A549 (cell line): Measurements from ENCODE around the gene ADAMTS4. TPM values are rescaled to one million over a fixed set of nuclear protein-coding genes. Genes with fewer than 3 reads are reported as not detected.

Experiments
- ATAC-seq, 2 experiments: fragments of 200-7000 bp in 1 of 2; fragments of >200 bp in 1 of 2; cut with Nextera tagmentation in 1 of 2; cut with Tn5 transposase in 1 of 2; 3 replicates each; pipeline versions ENCODE4 v1.8.0 to v1.9.1; 2018 to 2020; ENCODE audit warnings: mild to moderate bottlenecking in 1 of 2, moderate library complexity in 1 of 2
- CTCF ChIA-PET: fragments of 300-600 bp; sonication (Branson Sonifier 250); formaldehyde crosslinking; extraction: SDS; loops from one replicate; lab custom pipeline; 2021; ENCODE audit warnings: antibody characterized with exemption, inconsistent platforms; lab: Yijun Ruan, JAX
- POLR2A ChIA-PET: fragments of 350-600 bp; formaldehyde crosslinking; extraction: SDS; loops from one replicate; lab custom pipeline; 2021; ENCODE audit warnings: antibody characterized with exemption, inconsistent platforms; lab: Yijun Ruan, JAX
- DNase-seq, 2 experiments: peaks; one replicate each; pipeline versions ENCODE4 v3.0.0 to v3.0.0-alpha.2; 2011 to 2016; ENCODE audit warnings: low read depth in 1 of 2, low spot score in 1 of 2
- FAIRE-seq: peaks from 2 replicates; lab custom pipeline; 2011; peaks lifted over from hg19 to GRCh38; lab: Jason Lieb, UNC
- H3K27ac ChIP-seq, 2 experiments: fragments of >200 bp; sonication (Bioruptor Twin); formaldehyde crosslinking; 3 replicates each; pipeline ENCODE4 v1.5.1; 2016 to 2017
- H3K4me1 ChIP-seq: fragments of >200 bp; sonication (Bioruptor Twin); formaldehyde crosslinking; 3 replicates; pipeline ENCODE4 v1.6.1; 2016
- H3K4me2 ChIP-seq: fragments of >200 bp; sonication (Bioruptor Twin); formaldehyde crosslinking; 3 replicates; pipeline ENCODE4 v1.6.1; 2016
- H3K4me3 ChIP-seq: fragments of >200 bp; sonication (Bioruptor Twin); formaldehyde crosslinking; 3 replicates; pipeline ENCODE4 v1.5.1; 2016
- H3K9me3 ChIP-seq: fragments of >200 bp; sonication (Bioruptor Twin); formaldehyde crosslinking; 3 replicates; pipeline ENCODE4 v1.6.1; 2016
- EP300 ChIP-seq, 2 experiments: fragments of >200 bp; sonication (Bioruptor Twin); formaldehyde crosslinking; IDR thresholded peaks; 2 replicates in 1 of 2; 3 replicates in 1 of 2; pipeline ENCODE4 v1.6.1; 2016 to 2017
- KDM1A ChIP-seq: fragments of 200-600 bp; sonication (generic); IDR thresholded peaks from 2 replicates; pipeline ENCODE4 v1.6.1; 2016; ENCODE audit warnings: low read depth, mild to moderate bottlenecking
- WGBS: methylation state at CpG from one replicate; pipeline ENCODE4 v1.1.6; 2017; ENCODE audit errors: missing lambda C conversion rate; 5-methylcytosine and 5-hydroxymethylcytosine counted together
- polyA plus RNA-seq, 4 experiments: library from polyadenylated mRNA; depleted of rRNA in 3 of 4; stranded (reverse); fragments of >200 nt; fragmentation: RNase III in 1 of 4; extraction: RNeasy Plus Mini Kit Qiagen cat#74134 plus additional on column Dnase treatment in 1 of 4; gene quantifications; 2 replicates in 3 of 4; 3 replicates in 1 of 4; pipeline ENCODE4 v1.2.3, GENCODE V29; 2011 to 2017
- small RNA-seq, 6 experiments: library from RNA; depleted of rRNA; stranded (forward); fragments of <200 nt; gene quantifications; one replicate each; pipeline ENCODE3, GENCODE V24; 2012

Gene ADAMTS4
- polyA plus RNA-seq, 2 of the 4 experiments (the other 2 are of a cell fraction): not detected

DNA sequence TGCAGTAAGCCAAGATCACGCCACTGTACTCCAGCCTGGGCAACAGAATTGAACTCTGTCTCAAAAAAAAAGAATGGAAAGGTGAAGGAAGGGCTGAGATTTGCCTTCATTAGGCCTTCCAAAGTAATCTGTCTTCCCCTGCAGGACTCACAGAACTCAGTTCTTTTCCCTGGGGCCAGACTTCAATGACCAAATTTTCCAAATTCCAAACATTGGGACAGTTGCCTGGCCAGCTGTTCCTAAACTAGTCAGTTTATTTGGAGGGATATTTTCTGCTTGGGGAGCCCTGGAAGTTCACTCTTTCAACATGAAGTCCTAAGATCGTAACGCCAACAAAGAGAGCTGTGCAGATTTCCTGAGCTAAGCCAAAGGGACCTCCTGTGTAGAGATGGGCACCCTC is 61.0 kb downstream of the ADAMTS4 start:
- Histone ChIP-seq H3K4me2 (no peak overlapping the region), H3K4me3 (no peak overlapping the region), H3K4me1 (peaks cover 9% of the 10 kb centered on the region), H3K9me3 (no peaks in the 10 kb centered on the region), H3K27ac (no peak overlapping the region)
- 98% methylated on average over 3 of the region's 3 CpGs for WGBS
- ATAC-seq (no peak), FAIRE-seq (no peak)
- CTCF ChIA-PET: interaction anchor here (0.5 to 3.4 kb wide), 11 partner anchors 9 to 462 kb away, joined by 3 to 16 read pairs (median 5); partner anchors contain the start of gene KLHDC9
- no peak for TF ChIP-seq KDM1A
- TF ChIP-seq EP300 (IDR thresholded peaks at IDR 0.05): no peak
- TF ChIP-seq, all 56 proteins: peak for 0
- DNase-seq: no peak
- POLR2A ChIA-PET: no interaction called here

Small RNAs within 50 kb of the gene (small RNA-seq; reads per million reads assigned to genes)
- gene RF01225: 0 reads per million in 6 experiments

Other genes starting within 250 kb of the ADAMTS4 start
- gene ITLN2, start 244.2 kb downstream of the ADAMTS4 start, polyA plus RNA-seq (2011; rRNA removed): 0.13 and 0.30 TPM in 2 replicates
- gene ITLN2, start 244.2 kb downstream of the ADAMTS4 start, polyA plus RNA-seq (2017; fragmentation: RNase III; extraction: RNeasy Plus Mini Kit Qiagen cat#74134 plus additional on column Dnase treatment): 0.22 TPM in 1 of 3 replicates, not detected in the others
- 62.0 and 71.0 TPM in 2 replicates for gene F11R, start 177.9 kb downstream of the ADAMTS4 start, polyA plus RNA-seq (2011; rRNA removed)
- gene F11R, start 177.9 kb downstream of the ADAMTS4 start, polyA plus RNA-seq (2017; fragmentation: RNase III; extraction: RNeasy Plus Mini Kit Qiagen cat#74134 plus additional on column Dnase treatment): 28.3 to 30.3 TPM (median 29.7 TPM) in 3 replicates
- gene TSTD1, start 160.1 kb downstream of the ADAMTS4 start, polyA plus RNA-seq (2011; rRNA removed): not detected in 2 replicates
- 0.17 to 0.21 TPM (median 0.20 TPM) in 3 replicates for gene TSTD1, start 160.1 kb downstream of the ADAMTS4 start, polyA plus RNA-seq (2017; fragmentation: RNase III; extraction: RNeasy Plus Mini Kit Qiagen cat#74134 plus additional on column Dnase treatment)
- gene USF1, start 153.1 kb downstream of the ADAMTS4 start, polyA plus RNA-seq (2011; rRNA removed): 35.5 and 43.5 TPM in 2 replicates
- 49.2 to 60.5 TPM (median 57.4 TPM) in 3 replicates for gene USF1, start 153.1 kb downstream of the ADAMTS4 start, polyA plus RNA-seq (2017; fragmentation: RNase III; extraction: RNeasy Plus Mini Kit Qiagen cat#74134 plus additional on column Dnase treatment)
- 0.06 and 0.08 TPM in 2 replicates for gene ARHGAP30, start 129.2 kb downstream of the ADAMTS4 start, polyA plus RNA-seq (2011; rRNA removed)
- 0.09 to 0.13 TPM (median 0.13 TPM) in 3 replicates for gene ARHGAP30, start 129.2 kb downstream of the ADAMTS4 start, polyA plus RNA-seq (2017; fragmentation: RNase III; extraction: RNeasy Plus Mini Kit Qiagen cat#74134 plus additional on column Dnase treatment)
- 3.1 and 4.3 TPM in 2 replicates for gene NECTIN4, start 109.5 kb downstream of the ADAMTS4 start, polyA plus RNA-seq (2011; rRNA removed)
- 1.3 to 1.8 TPM (median 1.5 TPM) in 3 replicates for gene NECTIN4, start 109.5 kb downstream of the ADAMTS4 start, polyA plus RNA-seq (2017; fragmentation: RNase III; extraction: RNeasy Plus Mini Kit Qiagen cat#74134 plus additional on column Dnase treatment)
- gene KLHDC9, start 100.7 kb downstream of the ADAMTS4 start, polyA plus RNA-seq (2011; rRNA removed): 3.6 and 4.6 TPM in 2 replicates
- gene KLHDC9, start 100.7 kb downstream of the ADAMTS4 start, polyA plus RNA-seq (2017; fragmentation: RNase III; extraction: RNeasy Plus Mini Kit Qiagen cat#74134 plus additional on column Dnase treatment): 0.93 to 2.0 TPM (median 1.2 TPM) in 3 replicates
- 106 and 187 TPM in 2 replicates for gene PFDN2, start 81.0 kb downstream of the ADAMTS4 start, polyA plus RNA-seq (2011; rRNA removed)
- gene PFDN2, start 81.0 kb downstream of the ADAMTS4 start, polyA plus RNA-seq (2017; fragmentation: RNase III; extraction: RNeasy Plus Mini Kit Qiagen cat#74134 plus additional on column Dnase treatment): 179 to 203 TPM (median 187 TPM) in 3 replicates
- 29.9 and 38.6 TPM in 2 replicates for gene NIT1, start 80.9 kb downstream of the ADAMTS4 start, polyA plus RNA-seq (2011; rRNA removed)
- gene NIT1, start 80.9 kb downstream of the ADAMTS4 start, polyA plus RNA-seq (2017; fragmentation: RNase III; extraction: RNeasy Plus Mini Kit Qiagen cat#74134 plus additional on column Dnase treatment): 44.5 to 49.4 TPM (median 45.8 TPM) in 3 replicates
- 35.9 and 38.4 TPM in 2 replicates for gene DEDD, start 66.4 kb downstream of the ADAMTS4 start, polyA plus RNA-seq (2011; rRNA removed)
- gene DEDD, start 66.4 kb downstream of the ADAMTS4 start, polyA plus RNA-seq (2017; fragmentation: RNase III; extraction: RNeasy Plus Mini Kit Qiagen cat#74134 plus additional on column Dnase treatment): 20.5 to 25.9 TPM (median 25.3 TPM) in 3 replicates
- gene UFC1, start 45.1 kb downstream of the ADAMTS4 start, polyA plus RNA-seq (2011; rRNA removed): 110 and 115 TPM in 2 replicates
- gene UFC1, start 45.1 kb downstream of the ADAMTS4 start, polyA plus RNA-seq (2017; fragmentation: RNase III; extraction: RNeasy Plus Mini Kit Qiagen cat#74134 plus additional on column Dnase treatment): 149 to 153 TPM (median 150 TPM) in 3 replicates
- 22.6 and 26.3 TPM in 2 replicates for gene USP21, start 39.6 kb downstream of the ADAMTS4 start, polyA plus RNA-seq (2011; rRNA removed)
- 21.8 to 23.8 TPM (median 23.6 TPM) in 3 replicates for gene USP21, start 39.6 kb downstream of the ADAMTS4 start, polyA plus RNA-seq (2017; fragmentation: RNase III; extraction: RNeasy Plus Mini Kit Qiagen cat#74134 plus additional on column Dnase treatment)
- gene PPOX, start 32.6 kb downstream of the ADAMTS4 start, polyA plus RNA-seq (2011; rRNA removed): 13.8 and 16.4 TPM in 2 replicates
- gene PPOX, start 32.6 kb downstream of the ADAMTS4 start, polyA plus RNA-seq (2017; fragmentation: RNase III; extraction: RNeasy Plus Mini Kit Qiagen cat#74134 plus additional on column Dnase treatment): 13.5 to 16.1 TPM (median 14.1 TPM) in 3 replicates
- gene B4GALT3, start 21.5 kb downstream of the ADAMTS4 start, polyA plus RNA-seq (2011; rRNA removed): 25.3 and 31.4 TPM in 2 replicates
- gene B4GALT3, start 21.5 kb downstream of the ADAMTS4 start, polyA plus RNA-seq (2017; fragmentation: RNase III; extraction: RNeasy Plus Mini Kit Qiagen cat#74134 plus additional on column Dnase treatment): 23.3 to 26.7 TPM (median 25.5 TPM) in 3 replicates
- 125 and 144 TPM in 2 replicates for gene NDUFS2, start 3.3 kb upstream of the ADAMTS4 start, polyA plus RNA-seq (2011; rRNA removed)
- 142 to 145 TPM (median 142 TPM) in 3 replicates for gene NDUFS2, start 3.3 kb upstream of the ADAMTS4 start, polyA plus RNA-seq (2017; fragmentation: RNase III; extraction: RNeasy Plus Mini Kit Qiagen cat#74134 plus additional on column Dnase treatment)
- gene FCER1G, start 16.2 kb upstream of the ADAMTS4 start, polyA plus RNA-seq (2011; rRNA removed): 0.40 and 0.83 TPM in 2 replicates
- 0.25 TPM in 1 of 3 replicates, not detected in the others for gene FCER1G, start 16.2 kb upstream of the ADAMTS4 start, polyA plus RNA-seq (2017; fragmentation: RNase III; extraction: RNeasy Plus Mini Kit Qiagen cat#74134 plus additional on column Dnase treatment)
- gene APOA2, start 24.6 kb upstream of the ADAMTS4 start, polyA plus RNA-seq (2011; rRNA removed): not detected in 2 replicates
- gene APOA2, start 24.6 kb upstream of the ADAMTS4 start, polyA plus RNA-seq (2017; fragmentation: RNase III; extraction: RNeasy Plus Mini Kit Qiagen cat#74134 plus additional on column Dnase treatment): not detected in 3 replicates
- gene TOMM40L, start 27.0 kb upstream of the ADAMTS4 start, polyA plus RNA-seq (2011; rRNA removed): 6.3 and 7.0 TPM in 2 replicates
- gene TOMM40L, start 27.0 kb upstream of the ADAMTS4 start, polyA plus RNA-seq (2017; fragmentation: RNase III; extraction: RNeasy Plus Mini Kit Qiagen cat#74134 plus additional on column Dnase treatment): 9.1 to 11.0 TPM (median 10.2 TPM) in 3 replicates
- gene NR1I3, start 39.1 kb upstream of the ADAMTS4 start, polyA plus RNA-seq (2011; rRNA removed): not detected in 2 replicates
- not detected in 3 replicates for gene NR1I3, start 39.1 kb upstream of the ADAMTS4 start, polyA plus RNA-seq (2017; fragmentation: RNase III; extraction: RNeasy Plus Mini Kit Qiagen cat#74134 plus additional on column Dnase treatment)
- gene PCP4L1, start 59.7 kb upstream of the ADAMTS4 start, polyA plus RNA-seq (2011; rRNA removed): not detected in 2 replicates
- not detected in 3 replicates for gene PCP4L1, start 59.7 kb upstream of the ADAMTS4 start, polyA plus RNA-seq (2017; fragmentation: RNase III; extraction: RNeasy Plus Mini Kit Qiagen cat#74134 plus additional on column Dnase treatment)
- 0.57 and 0.83 TPM in 2 replicates for gene MPZ, start 110.9 kb upstream of the ADAMTS4 start, polyA plus RNA-seq (2011; rRNA removed)
- 0.17 to 0.45 TPM (median 0.25 TPM) in 3 replicates for gene MPZ, start 110.9 kb upstream of the ADAMTS4 start, polyA plus RNA-seq (2017; fragmentation: RNase III; extraction: RNeasy Plus Mini Kit Qiagen cat#74134 plus additional on column Dnase treatment)
- 296 and 353 TPM in 2 replicates for gene SDHC, start 115.3 kb upstream of the ADAMTS4 start, polyA plus RNA-seq (2011; rRNA removed)
- gene SDHC, start 115.3 kb upstream of the ADAMTS4 start, polyA plus RNA-seq (2017; fragmentation: RNase III; extraction: RNeasy Plus Mini Kit Qiagen cat#74134 plus additional on column Dnase treatment): 302 to 325 TPM (median 323 TPM) in 3 replicates
- gene CFAP126, start 168.8 kb upstream of the ADAMTS4 start, polyA plus RNA-seq (2011; rRNA removed): not detected in 2 replicates
- gene CFAP126, start 168.8 kb upstream of the ADAMTS4 start, polyA plus RNA-seq (2017; fragmentation: RNase III; extraction: RNeasy Plus Mini Kit Qiagen cat#74134 plus additional on column Dnase treatment): not detected in 3 replicates